ENCODE results near the gene PHF12. TPM values are rescaled to one million over a fixed set of nuclear protein-coding genes. Genes with fewer than 3 reads are reported as not detected.

Gene PHF12
- total RNA-seq, 1 experiment from 2014 or later = 36.0 TPM

DNA sequence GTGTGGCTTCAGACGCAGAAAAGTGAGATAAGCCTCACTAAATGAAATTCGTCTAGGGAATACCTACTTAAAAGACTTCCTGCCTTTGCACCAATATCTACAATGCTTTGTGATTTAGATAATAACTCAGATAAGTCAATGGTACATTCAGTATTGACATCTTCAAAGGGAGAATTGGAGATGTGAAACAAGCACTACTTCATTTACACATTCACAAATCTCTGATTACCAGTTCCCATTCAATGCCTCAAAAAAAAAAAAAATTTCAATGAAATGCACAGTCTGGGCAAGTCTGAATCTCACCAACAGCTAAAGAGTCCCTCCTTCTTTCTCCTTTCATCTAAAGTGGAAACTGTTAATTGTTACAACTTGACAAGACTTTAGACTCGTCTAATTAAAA is 3.7 kb downstream of the PHF12 start:
- H3K27ac ChIP-seq = peak overlapping the region; percentile 59
- H3K79me2 ChIP-seq (ENCODE audit: low read depth) = peaks cover 85% of the 10 kb centered on the region
- peak overlapping the region; percentile 99 for H3K4me2 ChIP-seq
- H3K4me1 ChIP-seq (replicated peaks; ENCODE audit: insufficient read depth) = peaks cover 23% of the 10 kb centered on the region
- CTCF ChIA-PET = no interaction called here
- H4K20me1 ChIP-seq (ENCODE audit: insufficient read depth) = peaks cover 59% of the 10 kb centered on the region
- H2AFZ ChIP-seq = no peak overlapping the region
- BruUV-seq (replicated peaks) = TSS peak; percentile 1
- H3K36me3 ChIP-seq (ENCODE audit: low read depth) = peaks cover 47% of the 10 kb centered on the region
- H3K9me3 ChIP-seq (ENCODE audit: insufficient read depth, low read depth) = no peaks in the 10 kb centered on the region
- intact Hi-C loops (cut with micrococcal nuclease; ENCODE audit: unreplicated experiment) = no loop called here
- no peaks in the 10 kb centered on the region for H3K27me3 ChIP-seq (ENCODE audit: insufficient read depth, low read depth)
- H3K9me2 ChIP-seq (ENCODE audit: insufficient read depth) = no peaks in the 10 kb centered on the region
- POLR2A ChIA-PET (ENCODE audit: unreplicated experiment) = no interaction called here
- H3K4me3 ChIP-seq = peak overlapping the region; percentile 97; the same call in 1 of the 2 replicates
- no peak for TF ChIP-seq EZH2 (IDR thresholded peaks at IDR 0.05; ENCODE audit: low read depth)
- TF ChIP-seq, protein P1, sequence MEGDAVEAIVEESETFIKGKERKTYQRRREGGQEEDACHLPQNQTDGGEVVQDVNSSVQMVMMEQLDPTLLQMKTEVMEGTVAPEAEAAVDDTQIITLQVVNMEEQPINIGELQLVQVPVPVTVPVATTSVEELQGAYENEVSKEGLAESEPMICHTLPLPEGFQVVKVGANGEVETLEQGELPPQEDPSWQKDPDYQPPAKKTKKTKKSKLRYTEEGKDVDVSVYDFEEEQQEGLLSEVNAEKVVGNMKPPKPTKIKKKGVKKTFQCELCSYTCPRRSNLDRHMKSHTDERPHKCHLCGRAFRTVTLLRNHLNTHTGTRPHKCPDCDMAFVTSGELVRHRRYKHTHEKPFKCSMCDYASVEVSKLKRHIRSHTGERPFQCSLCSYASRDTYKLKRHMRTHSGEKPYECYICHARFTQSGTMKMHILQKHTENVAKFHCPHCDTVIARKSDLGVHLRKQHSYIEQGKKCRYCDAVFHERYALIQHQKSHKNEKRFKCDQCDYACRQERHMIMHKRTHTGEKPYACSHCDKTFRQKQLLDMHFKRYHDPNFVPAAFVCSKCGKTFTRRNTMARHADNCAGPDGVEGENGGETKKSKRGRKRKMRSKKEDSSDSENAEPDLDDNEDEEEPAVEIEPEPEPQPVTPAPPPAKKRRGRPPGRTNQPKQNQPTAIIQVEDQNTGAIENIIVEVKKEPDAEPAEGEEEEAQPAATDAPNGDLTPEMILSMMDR (conservative IDR thresholded peaks at IDR 0.05) = no peak
- peaks cover 34% of the 10 kb centered on the region for H3F3A ChIP-seq (ENCODE audit: insufficient read depth, low read depth)
- DNase-seq = no peak

DNA sequence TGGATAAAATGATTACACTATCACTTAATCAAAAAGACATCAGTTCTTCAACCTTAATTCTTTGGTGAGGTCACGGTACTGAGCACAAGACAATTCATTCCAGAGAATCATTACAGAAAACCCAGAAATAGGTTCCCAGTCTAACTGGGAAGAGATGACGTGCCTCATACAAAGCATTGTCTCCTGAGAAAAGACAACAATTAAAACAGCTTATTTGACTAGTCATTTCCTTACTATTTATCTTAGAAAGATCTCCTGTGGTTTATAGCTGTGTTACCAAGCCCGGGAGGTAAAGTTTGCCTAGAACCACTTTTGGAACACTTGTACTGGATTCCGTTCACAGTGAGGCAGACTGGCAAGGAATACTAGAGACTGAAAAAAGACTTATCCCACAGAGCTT is 5.1 kb downstream of the PHF12 start:
- Histone ChIP-seq H3F3A (ENCODE audit: insufficient read depth, low read depth) (peaks cover 33% of the 10 kb centered on the region), H2AFZ (no peak overlapping the region), H3K27me3 (ENCODE audit: insufficient read depth, low read depth) (no peaks in the 10 kb centered on the region), H3K4me1 (replicated peaks; ENCODE audit: insufficient read depth) (peaks cover 22% of the 10 kb centered on the region), H3K27ac (peak overlapping the region; percentile 38; the same call in 1 of the 2 replicates), H3K36me3 (ENCODE audit: low read depth) (peaks cover 47% of the 10 kb centered on the region), H3K9me2 (ENCODE audit: insufficient read depth) (no peaks in the 10 kb centered on the region), H3K4me2 (0 out of 2 replicates have a peak overlapping the region, but pooled peaks have one; percentile 2), H3K9me3 (ENCODE audit: insufficient read depth, low read depth) (no peaks in the 10 kb centered on the region), H3K4me3 (no peak overlapping the region), H3K79me2 (ENCODE audit: low read depth) (peaks cover 98% of the 10 kb centered on the region), H4K20me1 (ENCODE audit: insufficient read depth) (peaks cover 69% of the 10 kb centered on the region)
- ChIA-PET CTCF (no interaction called here), POLR2A (ENCODE audit: unreplicated experiment) (no interaction called here)
- TF ChIP-seq EZH2 (IDR thresholded peaks at IDR 0.05; ENCODE audit: low read depth) = no peak
- TF ChIP-seq, protein P1 (conservative IDR thresholded peaks at IDR 0.05) = no peak
- no peak for DNase-seq
- BruUV-seq (replicated peaks) = no TSS peak
- intact Hi-C loops (cut with micrococcal nuclease; ENCODE audit: unreplicated experiment) = no loop called here

- ChIA-PET POLR2A (ENCODE audit: unreplicated experiment) (interaction anchor here (0.6 kb wide), 1 partner anchor 968 kb away, joined by 4 read pairs; no protein-coding TSS in a partner anchor), CTCF (no interaction called here)
- no peaks in the 10 kb centered on the region for H3K9me3 ChIP-seq (ENCODE audit: insufficient read depth, low read depth)
- H3K4me3 ChIP-seq = no peak overlapping the region
- H3K4me2 ChIP-seq = no peak overlapping the region
- intact Hi-C loops (cut with micrococcal nuclease; ENCODE audit: unreplicated experiment) = no loop called here
- peaks cover 69% of the 10 kb centered on the region for H4K20me1 ChIP-seq (ENCODE audit: insufficient read depth)
- no peak for TF ChIP-seq EZH2 (IDR thresholded peaks at IDR 0.05; ENCODE audit: low read depth)
- TF ChIP-seq, protein P1 (conservative IDR thresholded peaks at IDR 0.05) = no peak
- no peaks in the 10 kb centered on the region for H3K27me3 ChIP-seq (ENCODE audit: insufficient read depth, low read depth)
- peaks cover 55% of the 10 kb centered on the region for H3K36me3 ChIP-seq (ENCODE audit: low read depth)
- no peak overlapping the region for H2AFZ ChIP-seq
- peaks cover 41% of the 10 kb centered on the region for H3F3A ChIP-seq (ENCODE audit: insufficient read depth, low read depth)
- peaks cover 22% of the 10 kb centered on the region for H3K4me1 ChIP-seq (replicated peaks; ENCODE audit: insufficient read depth)
- peaks cover 98% of the 10 kb centered on the region for H3K79me2 ChIP-seq (ENCODE audit: low read depth)
- no peak overlapping the region for H3K27ac ChIP-seq
- no peaks in the 10 kb centered on the region for H3K9me2 ChIP-seq (ENCODE audit: insufficient read depth)
- BruUV-seq (replicated peaks) = no TSS peak
- no peak for DNase-seq
These were observed 6.2 kb downstream of the PHF12 start for GRCh38 chr17:28944862-28945741.
